Heart left ventricle (tissue), 13 donors: ENCODE measurements around the gene MDH2.

ENCODE experiments used
- CTCF ChIP-seq, 12 donors: fragments of 200-600 bp; sonication (generic) in 4 of 12; IDR thresholded peaks; one replicate each; pipeline versions ENCODE4 v1.5.0 to v1.8.0; 2018 to 2022; ENCODE audit warnings: antibody characterized with exemption in 12 of 12, mild to moderate bottlenecking in 5 of 12
- POLR2A ChIP-seq, 2 donors: fragments of 450-650 bp; IDR thresholded peaks; one replicate each; pipeline ENCODE4 v1.6.1; 2017; ENCODE audit warnings: antibody characterized with exemption in 2 of 2, mild to moderate bottlenecking in 2 of 2, moderate library complexity in 2 of 2
- donor health status: ischemic (EF 13 %, LVEDD 7.1; RV severe dilation, severe dysfunction).
- donor health status: DM: no; HTN: yes; CAD: no.
- donor health status: DM: no; HTN: no; CAD: no.
- donor health status: ischemic (EF 25% LVEDD 6.9; RV normal size, moderate dysfunction).
- donor health status: ischemic (EF 25% LVEDD 5.7; RV mildly dilated, moderate dysfunction).
- donor health status: ischemic (EF 35%, LVEDD 5.7; RV mildly dilated, moderate dysfunction).
- donor health status: nonischemic (EF 11% LVEDD 7.7; RV severe dilation, severe dysfunction).
- donor health status: DM: yes; HTN: yes; CAD: no.
- donor health status: PGD.
- donor health status: ischemic (EF 29% LVEDD 5.4; RV normal size, mild dysfunction).
- donor health status: nonischemic (EF 23%, LVEDD 6.1; RV moderate dilation, normal function).

GRCh38 chr7:76053461-76053860 is 5.6 kb downstream of the MDH2 start:
- no peak for TF ChIP-seq POLR2A (IDR thresholded peaks at IDR 0.05)
- no peak for TF ChIP-seq CTCF (IDR thresholded peaks at IDR 0.05)
